Neural crest cell (in vitro differentiated cells): ENCODE data around the gene FAM184A. TPM values are rescaled to one million over a fixed set of nuclear protein-coding genes. Genes with fewer than 3 reads are reported as not detected.

Experiments used
- DNase-seq: peaks from one replicate; pipeline ENCODE4 v3.0.0; 2021; ENCODE audit warnings: low read depth, mixed read lengths, low spot score
- H3K27ac Mint-ChIP-seq: one replicate; pipeline ENCODE4 v1.8.0; 2021; ENCODE audit warnings: mild to moderate bottlenecking, mixed read lengths; ENCODE audit not compliant: unreplicated experiment
- H3K27me3 Mint-ChIP-seq: 2 replicates; pipeline ENCODE4 v1.8.0; 2021; ENCODE audit warnings: low read depth, mild to moderate bottlenecking, mixed read lengths
- H3K36me3 Mint-ChIP-seq: 2 replicates; pipeline ENCODE4 v1.8.0; 2021; ENCODE audit warnings: low read depth, mild to moderate bottlenecking, mixed read lengths
- H3K4me1 Mint-ChIP-seq: 2 replicates; pipeline ENCODE4 v1.8.0; 2021; ENCODE audit warnings: mixed read lengths
- H3K4me3 Mint-ChIP-seq: one replicate; pipeline ENCODE4 v1.8.0; 2021; ENCODE audit warnings: mild to moderate bottlenecking, mixed read lengths
- H3K9me3 Mint-ChIP-seq: 2 replicates; pipeline ENCODE4 v1.8.0; 2021; ENCODE audit warnings: mixed read lengths
- CTCF ChIP-seq: fragments of 200-600 bp; sonication (generic); conservative IDR thresholded peaks from 2 replicates; pipeline ENCODE4 v1.5.0; 2021; ENCODE audit warnings: antibody characterized with exemption, mild to moderate bottlenecking
- total RNA-seq: library from RNA; stranded (reverse); gene quantifications from 2 replicates; pipeline ENCODE4 v1.2.1, GENCODE V29; 2021

Gene FAM184A
- total RNA-seq, 1 donor from 2014 or later = 7.6 TPM

DNA sequence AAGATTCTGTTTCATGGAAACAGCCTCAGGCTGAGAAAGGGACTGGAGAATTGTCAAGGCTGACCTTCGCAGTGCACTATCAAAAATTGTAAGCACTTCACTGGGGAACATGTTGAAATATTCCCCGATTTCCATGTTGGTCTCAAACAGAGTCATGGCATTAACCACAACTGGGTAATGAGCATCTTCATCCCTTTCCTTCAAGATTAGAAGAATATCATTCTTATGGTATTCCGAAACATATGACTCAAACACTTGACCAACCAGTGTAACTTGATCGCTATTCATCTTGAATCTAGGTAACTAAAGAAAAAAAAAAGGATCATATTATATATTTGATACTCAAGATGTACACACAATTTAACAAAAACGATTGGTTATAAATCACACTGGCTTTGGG lies 147.0 kb downstream of the FAM184A start:
- Mint-ChIP-seq H3K4me3 (no peak overlapping the region), H3K27me3 (no peaks in the 10 kb centered on the region), H3K4me1 (peaks cover 31% of the 10 kb centered on the region), H3K27ac (no peak overlapping the region), H3K9me3 (no peaks in the 10 kb centered on the region), H3K36me3 (peaks cover 10% of the 10 kb centered on the region)
- DNase-seq = no peak
- TF ChIP-seq CTCF = no peak

DNA sequence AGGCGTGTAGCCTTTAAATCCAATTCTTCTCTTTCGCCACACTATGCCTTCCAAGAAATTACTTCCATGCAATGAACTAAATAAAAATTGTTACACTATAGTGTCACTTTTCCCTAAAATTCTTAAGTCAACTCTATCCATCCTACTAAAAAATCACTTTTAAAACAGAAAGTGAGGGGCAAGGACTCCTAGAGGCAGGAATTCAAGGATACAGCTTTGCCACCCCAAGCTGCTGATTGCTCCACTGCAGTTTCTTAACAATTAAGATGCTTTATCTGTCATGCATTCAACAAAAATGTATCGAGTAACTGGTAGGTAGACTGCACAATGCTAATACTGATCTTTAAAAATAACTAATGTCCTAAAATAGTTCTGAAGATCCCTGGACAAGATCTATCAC lies 147.8 kb downstream of the FAM184A start:
- H3K36me3 Mint-ChIP-seq = peaks cover 10% of the 10 kb centered on the region
- H3K4me3 Mint-ChIP-seq = no peak overlapping the region
- peaks cover 27% of the 10 kb centered on the region for H3K4me1 Mint-ChIP-seq
- DNase-seq = no peak
- no peak overlapping the region for H3K27ac Mint-ChIP-seq
- no peak for TF ChIP-seq CTCF
- H3K27me3 Mint-ChIP-seq = no peaks in the 10 kb centered on the region
- no peaks in the 10 kb centered on the region for H3K9me3 Mint-ChIP-seq

- TF ChIP-seq CTCF = no peak
- peaks cover 20% of the 10 kb centered on the region for H3K36me3 Mint-ChIP-seq
- no peak overlapping the region for H3K27ac Mint-ChIP-seq
- no peaks in the 10 kb centered on the region for H3K27me3 Mint-ChIP-seq
- peaks cover 5% of the 10 kb centered on the region for H3K4me1 Mint-ChIP-seq
- DNase-seq = no peak
- no peak overlapping the region for H3K4me3 Mint-ChIP-seq
- H3K9me3 Mint-ChIP-seq = no peaks in the 10 kb centered on the region
Measured at GRCh38 chr6:118923035-118923434, 155.4 kb downstream of the FAM184A start.

DNA sequence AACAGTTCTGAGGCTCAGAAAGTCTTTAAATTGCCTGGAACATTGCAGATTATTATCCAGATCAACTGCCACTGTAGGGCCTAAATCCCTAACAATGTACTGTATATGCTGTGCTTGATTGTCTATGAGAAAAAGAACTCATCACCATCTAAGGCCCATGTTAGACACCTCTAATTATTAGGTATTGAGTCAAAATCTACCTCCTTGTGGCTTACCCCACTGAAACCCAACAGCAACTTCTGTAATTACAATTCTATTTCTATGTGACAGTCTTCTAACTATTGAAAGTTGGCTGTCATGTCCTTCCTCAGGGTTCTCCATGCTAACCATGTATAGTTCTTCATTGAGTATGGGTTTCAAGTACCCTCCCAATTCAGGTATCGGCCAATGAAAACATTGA lies 157.4 kb downstream of the FAM184A start:
- Mint-ChIP-seq H3K36me3 (peaks cover 15% of the 10 kb centered on the region), H3K27ac (no peak overlapping the region), H3K4me3 (no peak overlapping the region), H3K4me1 (no peaks in the 10 kb centered on the region), H3K27me3 (no peaks in the 10 kb centered on the region), H3K9me3 (no peaks in the 10 kb centered on the region)
- no peak for TF ChIP-seq CTCF
- no peak for DNase-seq

DNA sequence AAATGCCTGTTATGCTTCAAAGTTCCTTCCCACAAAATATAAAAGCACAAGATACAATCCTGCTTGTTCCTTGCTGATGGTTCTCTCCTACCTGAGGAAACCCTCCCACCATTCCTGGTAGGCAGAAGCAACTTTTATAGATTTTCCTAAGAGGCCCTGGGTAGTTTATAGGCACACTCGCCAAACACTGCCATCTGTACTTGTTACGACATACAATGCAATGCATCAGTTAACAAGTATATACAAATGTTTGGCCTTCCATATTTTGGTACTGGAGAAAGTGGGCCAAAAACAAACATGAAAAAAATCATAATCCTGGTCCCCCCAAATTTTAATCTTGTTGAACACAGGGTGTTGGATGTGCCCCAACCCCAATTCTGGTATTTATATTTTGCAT lies 160.1 kb downstream of the FAM184A start:
- no peak for TF ChIP-seq CTCF
- no peak for DNase-seq
- Mint-ChIP-seq H3K4me1 (no peaks in the 10 kb centered on the region), H3K36me3 (peaks cover 16% of the 10 kb centered on the region), H3K4me3 (no peak overlapping the region), H3K27ac (no peak overlapping the region), H3K27me3 (no peaks in the 10 kb centered on the region), H3K9me3 (no peaks in the 10 kb centered on the region)
